Fibroblast of lung (primary cell): Measurements from ENCODE around the gene PPP2R5D. TPM values are rescaled to one million over a fixed set of nuclear protein-coding genes. Genes with fewer than 3 reads are reported as not detected.

Experiments
- DNase-seq, 2 donors: peaks; one replicate each; pipeline versions ENCODE4 v3.0.0 to v3.0.0-alpha.2; 2010; ENCODE audit warnings: low read depth in 2 of 2
- H2AFZ ChIP-seq: 2 replicates; pipeline ENCODE4 v1.5.1; 2012; ENCODE audit warnings: low read length, control low read depth, inconsistent platforms
- H3K27ac ChIP-seq: 2 replicates; pipeline ENCODE4 v1.5.1; 2011; ENCODE audit warnings: low read length, control low read depth; ENCODE audit not compliant: insufficient read depth
- H3K27me3 ChIP-seq: 2 replicates; pipeline ENCODE4 v1.5.1; 2011; ENCODE audit warnings: mild to moderate bottlenecking, low read length; ENCODE audit not compliant: control insufficient read depth, insufficient read depth
- H3K36me3 ChIP-seq: 2 replicates; pipeline ENCODE4 v1.5.1; 2011; ENCODE audit warnings: low read length; ENCODE audit not compliant: control insufficient read depth, insufficient read depth
- H3K4me1 ChIP-seq: 2 replicates; pipeline ENCODE4 v1.5.1; 2011; ENCODE audit warnings: low read length; ENCODE audit not compliant: control insufficient read depth, insufficient read depth; ENCODE audit errors: extremely low read depth
- H3K4me2 ChIP-seq: 2 replicates; pipeline ENCODE4 v1.5.1; 2011; ENCODE audit warnings: low read length, control low read depth; ENCODE audit not compliant: insufficient read depth; ENCODE audit errors: extremely low read depth
- H3K4me3 ChIP-seq, 4 experiments: fragments of 200-600 bp in 1 of 4; sonication (generic) in 1 of 4; replicated peaks in 1 of 4; 2 replicates each; pipeline ENCODE4 v1.5.1; 2011 to 2016; ENCODE audit warnings: low read length in 4 of 4, low read depth in 3 of 4, mild to moderate bottlenecking in 3 of 4, control low read depth in 2 of 4, inconsistent platforms in 1 of 4, mixed read lengths in 1 of 4; ENCODE audit not compliant: insufficient read depth in 1 of 4; ENCODE audit errors: control extremely low read depth in 1 of 4
- H3K79me2 ChIP-seq: 2 replicates; pipeline ENCODE4 v1.5.1; 2012; ENCODE audit warnings: mild to moderate bottlenecking, low read length, inconsistent platforms; ENCODE audit not compliant: control insufficient read depth, insufficient read depth
- H3K9ac ChIP-seq: 2 replicates; pipeline ENCODE4 v1.5.1; 2011; ENCODE audit warnings: mild to moderate bottlenecking, low read length, control low read depth; ENCODE audit not compliant: insufficient read depth
- H3K9me3 ChIP-seq: 2 replicates; pipeline ENCODE4 v1.5.1; 2012; ENCODE audit warnings: low read depth, low read length; ENCODE audit not compliant: control insufficient read depth, insufficient read depth
- H4K20me1 ChIP-seq: 2 replicates; pipeline ENCODE4 v1.5.1; 2011; ENCODE audit warnings: low read length; ENCODE audit not compliant: control insufficient read depth, insufficient read depth; ENCODE audit errors: extremely low read depth
- CTCF ChIP-seq, 2 donors: IDR thresholded peaks in 1 of 2; conservative IDR thresholded peaks in 1 of 2; 1 replicate in 1 of 2; 2 replicates in 1 of 2; pipeline ENCODE4 v1.5.1; 2011 to 2012; ENCODE audit warnings: low read length in 2 of 2, control low read depth in 1 of 2, inconsistent platforms in 1 of 2, low read depth in 1 of 2, mild to moderate bottlenecking in 1 of 2
- EZH2 ChIP-seq: IDR thresholded peaks from 2 replicates; pipeline ENCODE4 v1.5.1; 2012; ENCODE audit warnings: low read length, control low read depth, mild to moderate bottlenecking; ENCODE audit errors: missing control alignments
- polyA plus RNA-seq, 2 donors: library from polyadenylated mRNA; depleted of rRNA in 1 of 2; stranded (reverse) in 1 of 2; unstranded in 1 of 2; fragments of >200 nt; gene quantifications; 2 replicates each; pipeline ENCODE4 v1.2.1, GENCODE V29; 2011 to 2012; ENCODE audit warnings: missing spikeins in 1 of 2
- total RNA-seq: library from RNA; depleted of rRNA; stranded (reverse); fragments of >200 nt; gene quantifications from 2 replicates; pipeline ENCODE4 v1.2.1, GENCODE V29; 2014

The PPP2R5D gene
- total and polyA plus RNA-seq, 2 donors (not counting 1 experiment from before 2014, with no cell fraction given): 27.1 to 39.3 TPM

GRCh38 chr6:42967228-42967627 is 17.1 kb upstream of the PPP2R5D start:
- Histone ChIP-seq H3K27ac (no peak overlapping the region), H3K36me3 (peaks cover 9% of the 10 kb centered on the region), H3K4me1 (no peaks in the 10 kb centered on the region), H3K9me3 (no peaks in the 10 kb centered on the region), H3K9ac (no peak overlapping the region), H3K79me2 (no peaks in the 10 kb centered on the region), H3K27me3 (no peaks in the 10 kb centered on the region), H3K4me3 (no peak overlapping the region), H4K20me1 (no peaks in the 10 kb centered on the region), H2AFZ (no peak overlapping the region), H3K4me2 (no peak overlapping the region)
- DNase-seq: no peak
- TF ChIP-seq CTCF (conservative IDR thresholded peaks at IDR 0.05 in 1 of 2, IDR thresholded peaks at IDR 0.05 in 1 of 2; ENCODE audit: low read depth in 1 of 2, low read length in 2 of 2) (no peak), EZH2 (no peak)

GRCh38 chr6:42968126-42968701 is 16.2 kb upstream of the PPP2R5D start:
- H3K4me3 ChIP-seq: no peak overlapping the region
- no peak overlapping the region for H3K4me2 ChIP-seq
- no peak overlapping the region for H3K9ac ChIP-seq
- no peak overlapping the region for H3K27ac ChIP-seq
- no peaks in the 10 kb centered on the region for H3K79me2 ChIP-seq
- no peaks in the 10 kb centered on the region for H3K27me3 ChIP-seq
- H3K36me3 ChIP-seq: peaks cover 9% of the 10 kb centered on the region
- H2AFZ ChIP-seq: no peak overlapping the region
- H3K9me3 ChIP-seq: no peaks in the 10 kb centered on the region
- TF ChIP-seq CTCF (conservative IDR thresholded peaks at IDR 0.05 in 1 of 2, IDR thresholded peaks at IDR 0.05 in 1 of 2; ENCODE audit: low read depth in 1 of 2, low read length in 2 of 2) (no peak), EZH2 (no peak)
- DNase-seq: no peak
- H4K20me1 ChIP-seq: no peaks in the 10 kb centered on the region
- no peaks in the 10 kb centered on the region for H3K4me1 ChIP-seq

- Histone ChIP-seq H3K4me2 (no peak overlapping the region), H3K27ac (no peak overlapping the region), H3K27me3 (no peaks in the 10 kb centered on the region), H3K9me3 (no peaks in the 10 kb centered on the region), H3K4me1 (no peaks in the 10 kb centered on the region), H3K79me2 (no peaks in the 10 kb centered on the region), H3K4me3 (no peak overlapping the region), H3K36me3 (peaks cover 9% of the 10 kb centered on the region), H2AFZ (no peak overlapping the region), H3K9ac (no peak overlapping the region), H4K20me1 (no peaks in the 10 kb centered on the region)
- TF ChIP-seq EZH2: no peak
- no peak for TF ChIP-seq CTCF (conservative IDR thresholded peaks at IDR 0.05 in 1 of 2, IDR thresholded peaks at IDR 0.05 in 1 of 2; ENCODE audit: low read depth in 1 of 2, low read length in 2 of 2)
- no peak for DNase-seq
These were observed 15.6 kb upstream of the PPP2R5D start for GRCh38 chr6:42968783-42969182.
